ENCODE data around the gene RETREG1. TPM values are rescaled to one million over a fixed set of nuclear protein-coding genes. Genes with fewer than 3 reads are reported as not detected.
A peak's percentile ranks its signal among the peaks of the same experiment; 100 is the strongest.

Gene RETREG1
- total RNA-seq, 2 donors from 2014 or later, result 102 to 180 TPM

GRCh38 chr5:16539169-16539666 is 77.6 kb downstream of the RETREG1 start:
- Histone ChIP-seq H3K4me1 (peaks cover 0 to 63% of the 10 kb centered on the region in 2 donors), H3K4me3 (no peak overlapping the region), H3K27me3 (no peaks in the 10 kb centered on the region), H3K27ac (peak overlapping the region; percentile 89 to 91), H3K36me3 (no peaks in the 10 kb centered on the region), H3K9me3 (no peaks in the 10 kb centered on the region)
- TF ChIP-seq CTCF (IDR thresholded peaks at IDR 0.05), result no peak
- DNase-seq (ENCODE audit: low spot score), result peak; percentile 92

GRCh38 chr5:16538006-16538405 is 78.8 kb downstream of the RETREG1 start:
- no peaks in the 10 kb centered on the region for H3K9me3 ChIP-seq
- TF ChIP-seq CTCF (IDR thresholded peaks at IDR 0.05), result no peak
- H3K27ac ChIP-seq, result peak overlapping the region; percentile 89 to 91
- no peak overlapping the region for H3K4me3 ChIP-seq
- DNase-seq (ENCODE audit: low spot score), result no peak
- H3K4me1 ChIP-seq, result peaks cover 0 to 73% of the 10 kb centered on the region in 2 donors
- no peaks in the 10 kb centered on the region for H3K27me3 ChIP-seq
- H3K36me3 ChIP-seq, result no peaks in the 10 kb centered on the region

- Histone ChIP-seq H3K27ac (peak overlapping the region; percentile 89 to 91), H3K27me3 (no peaks in the 10 kb centered on the region), H3K36me3 (no peaks in the 10 kb centered on the region), H3K4me3 (no peak overlapping the region), H3K9me3 (no peaks in the 10 kb centered on the region), H3K4me1 (peaks cover 0 to 74% of the 10 kb centered on the region in 2 donors)
- DNase-seq (ENCODE audit: low spot score), result no peak
- TF ChIP-seq CTCF (IDR thresholded peaks at IDR 0.05), result no peak
Measured at GRCh38 chr5:16536818-16537217, 80.0 kb downstream of the RETREG1 start.

GRCh38 chr5:16536246-16536645 is 80.6 kb downstream of the RETREG1 start:
- H3K4me3 ChIP-seq, result no peak overlapping the region
- H3K36me3 ChIP-seq, result no peaks in the 10 kb centered on the region
- peaks cover 0 to 79% of the 10 kb centered on the region in 2 donors for H3K4me1 ChIP-seq
- TF ChIP-seq CTCF (IDR thresholded peaks at IDR 0.05), result no peak
- no peaks in the 10 kb centered on the region for H3K27me3 ChIP-seq
- no peak for DNase-seq (ENCODE audit: low spot score)
- peak overlapping the region; percentile 89 to 91 for H3K27ac ChIP-seq
- H3K9me3 ChIP-seq, result no peaks in the 10 kb centered on the region

- TF ChIP-seq CTCF (IDR thresholded peaks at IDR 0.05), result no peak
- Histone ChIP-seq H3K36me3 (no peaks in the 10 kb centered on the region), H3K4me1 (peaks cover 0 to 80% of the 10 kb centered on the region in 2 donors), H3K9me3 (no peaks in the 10 kb centered on the region), H3K4me3 (no peak overlapping the region), H3K27me3 (no peaks in the 10 kb centered on the region), H3K27ac (peak overlapping the region; percentile 53 to 74)
- no peak for DNase-seq (ENCODE audit: low spot score)
Measured at GRCh38 chr5:16534280-16534679, 82.5 kb downstream of the RETREG1 start.

- DNase-seq (ENCODE audit: low spot score), result no peak
- no peaks in the 10 kb centered on the region for H3K9me3 ChIP-seq
- no peak for TF ChIP-seq CTCF (IDR thresholded peaks at IDR 0.05)
- H3K4me1 ChIP-seq, result peaks cover 2 to 61% of the 10 kb centered on the region in 2 donors
- no peaks in the 10 kb centered on the region for H3K27me3 ChIP-seq
- H3K27ac ChIP-seq, result peak overlapping the region; percentile 64 to 71
- no peak overlapping the region for H3K4me3 ChIP-seq
- no peaks in the 10 kb centered on the region for H3K36me3 ChIP-seq
Measured at GRCh38 chr5:16531063-16531648, 85.6 kb downstream of the RETREG1 start.
